Peyer's patch (tissue), 4 donors: ENCODE results near the gene BARX1.

ENCODE experiments used
- CTCF ChIP-seq, 6 experiments: fragments of 450-650 bp in 4 of 6; fragments of 200-600 bp in 2 of 6; sonication (generic) in 1 of 6; IDR thresholded peaks; one replicate each; pipeline ENCODE4 v1.5.1; 2017 to 2019; ENCODE audit warnings: antibody characterized with exemption in 6 of 6, mild to moderate bottlenecking in 3 of 6, moderate library complexity in 1 of 6
- POLR2A ChIP-seq, 2 donors: fragments of 450-650 bp; IDR thresholded peaks; one replicate each; pipeline ENCODE4 v1.5.1; 2017; ENCODE audit warnings: antibody characterized with exemption in 2 of 2, mild to moderate bottlenecking in 2 of 2, moderate library complexity in 2 of 2

GRCh38 chr9:93945400-93946337, 9.5 kb downstream of the BARX1 start:
- TF ChIP-seq CTCF (IDR thresholded peaks at IDR 0.05) (no peak), POLR2A (IDR thresholded peaks at IDR 0.05) (no peak)
